SK-N-SH treated with all-trans-retinoic acid at 6 μM for 48 hours (cell line): Measurements from ENCODE around the gene CCL28.

ENCODE experiments used
- ATAC-seq: fragments of 200-7000 bp; cut with Tn5 transposase; 3 replicates; pipeline ENCODE4 v1.9.1; 2020; ENCODE audit warnings: mild to moderate bottlenecking, moderate library complexity
- ARNTL ChIP-seq: fragments of 450-650 bp; formaldehyde crosslinking; IDR thresholded peaks from 2 replicates; pipeline ENCODE4 v1.5.0; 2020; ENCODE audit warnings: low read depth, mild to moderate bottlenecking, moderate library complexity, borderline replicate concordance
- CREB5 ChIP-seq: fragments of 250-450 bp; sonication (Bioruptor Pico); IDR thresholded peaks from 2 replicates; pipeline ENCODE4 v1.5.1; 2020; ENCODE audit warnings: low read depth, mild to moderate bottlenecking, moderate library complexity
- CSDC2 ChIP-seq: fragments of 250-450 bp; sonication (Bioruptor Pico); IDR thresholded peaks from 2 replicates; pipeline ENCODE4 v1.5.0; 2020; ENCODE audit warnings: mild to moderate bottlenecking, moderate library complexity
- CSRNP3 ChIP-seq: fragments of 250-450 bp; sonication (Bioruptor Pico); IDR thresholded peaks from 2 replicates; pipeline ENCODE4 v1.5.1; 2021; ENCODE audit warnings: mild to moderate bottlenecking, moderate library complexity
- ESRRG ChIP-seq: fragments of 250-450 bp; sonication (Bioruptor Pico); IDR thresholded peaks from 2 replicates; pipeline ENCODE4 v1.6.1; 2021; ENCODE audit warnings: mild to moderate bottlenecking
- GLIS3 ChIP-seq: fragments of 250-450 bp; sonication (Bioruptor Pico); IDR thresholded peaks from 2 replicates; pipeline ENCODE4 v1.5.0; 2020; ENCODE audit warnings: mild to moderate bottlenecking, moderate library complexity
- ISL1 ChIP-seq: fragments of 250-450 bp; sonication (Bioruptor Pico); IDR thresholded peaks from 2 replicates; pipeline ENCODE4 v2.1.2; 2022; ENCODE audit warnings: mild to moderate bottlenecking, moderate library complexity
- OSR1 ChIP-seq: fragments of 250-450 bp; sonication (Bioruptor Pico); IDR thresholded peaks from 2 replicates; pipeline ENCODE4 v1.8.0; 2022; ENCODE audit warnings: moderate library complexity, mild to moderate bottlenecking, inconsistent platforms
- PATZ1 ChIP-seq: fragments of 250-450 bp; sonication (Bioruptor Pico); IDR thresholded peaks from 2 replicates; pipeline ENCODE4 v1.8.0; 2020; ENCODE audit warnings: mild to moderate bottlenecking, moderate library complexity, borderline replicate concordance
- POU6F1 ChIP-seq: fragments of 250-450 bp; sonication (Bioruptor Pico); IDR thresholded peaks from 2 replicates; pipeline ENCODE4 v1.8.0; 2021; ENCODE audit warnings: low read depth, mild to moderate bottlenecking, moderate library complexity, borderline replicate concordance
- PPARA ChIP-seq: fragments of 250-450 bp; sonication (Bioruptor Pico); IDR thresholded peaks from 2 replicates; pipeline ENCODE4 v1.5.0; 2020; ENCODE audit warnings: mild to moderate bottlenecking, borderline replicate concordance
- RARB ChIP-seq: fragments of 250-450 bp; sonication (Bioruptor Pico); IDR thresholded peaks from 2 replicates; pipeline ENCODE4 v1.8.0; 2021; ENCODE audit warnings: mild to moderate bottlenecking, moderate library complexity
- SNAI2 ChIP-seq: fragments of 250-450 bp; sonication (Bioruptor Pico); IDR thresholded peaks from 2 replicates; pipeline ENCODE4 v1.5.0; 2020; ENCODE audit warnings: mild to moderate bottlenecking, moderate library complexity
- TCF4 ChIP-seq: fragments of 250-450 bp; sonication (Bioruptor Pico); IDR thresholded peaks from 2 replicates; pipeline ENCODE4 v1.8.0; 2021; ENCODE audit warnings: mild to moderate bottlenecking, moderate library complexity, borderline replicate concordance
- TOX ChIP-seq: fragments of 250-450 bp; sonication (Bioruptor Pico); IDR thresholded peaks from 2 replicates; pipeline ENCODE4 v1.8.0; 2021; ENCODE audit warnings: mild to moderate bottlenecking, moderate library complexity, borderline replicate concordance
- TSHZ2 ChIP-seq: fragments of 250-450 bp; sonication (Bioruptor Pico); IDR thresholded peaks from 2 replicates; pipeline ENCODE4 v1.5.0; 2020; ENCODE audit warnings: mild to moderate bottlenecking, moderate library complexity
- ZC3H10 ChIP-seq: fragments of 250-450 bp; sonication (Bioruptor Pico); IDR thresholded peaks from 2 replicates; pipeline ENCODE4 v1.5.1; 2021; ENCODE audit warnings: mild to moderate bottlenecking, moderate library complexity
- ZFP3 ChIP-seq: fragments of 250-450 bp; sonication (Bioruptor Pico); IDR thresholded peaks from 2 replicates; pipeline ENCODE4 v1.5.0; 2020; ENCODE audit warnings: mild to moderate bottlenecking, moderate library complexity
- ZNF565 ChIP-seq: fragments of 450-650 bp; formaldehyde crosslinking; conservative IDR thresholded peaks from 2 replicates; pipeline ENCODE4 v1.5.0; 2020; ENCODE audit warnings: low read depth, mild to moderate bottlenecking, moderate library complexity
- ZNF70 ChIP-seq: fragments of 450-650 bp; formaldehyde crosslinking; IDR thresholded peaks from 2 replicates; pipeline ENCODE4 v1.5.0; 2020; ENCODE audit warnings: mild to moderate bottlenecking, moderate library complexity
- ZNF8 ChIP-seq: fragments of 450-650 bp; formaldehyde crosslinking; IDR thresholded peaks from 2 replicates; pipeline ENCODE4 v1.5.0; 2020; ENCODE audit warnings: mild to moderate bottlenecking, moderate library complexity

Gene CCL28

GRCh38 chr5:43353668-43354067 is 58.5 kb downstream of the CCL28 start:
- ATAC-seq, result no peak
- TF ChIP-seq ZFP3 (CRISPR knock-in tag), result no peak
- no peak for TF ChIP-seq GLIS3 (CRISPR knock-in tag)
- no peak for TF ChIP-seq RARB (CRISPR knock-in tag)
- TF ChIP-seq ZNF70, result no peak
- TF ChIP-seq ZNF565 (CRISPR knock-in tag), result no peak
- TF ChIP-seq TOX (CRISPR knock-in tag), result no peak
- no peak for TF ChIP-seq ZC3H10 (CRISPR knock-in tag)
- no peak for TF ChIP-seq CSDC2 (CRISPR knock-in tag)
- TF ChIP-seq, all 23 proteins: peak for 0

GRCh38 chr5:43352915-43353314 is 59.3 kb downstream of the CCL28 start:
- ATAC-seq, result no peak
- TF ChIP-seq ZNF8 (no peak), PATZ1 (no peak), OSR1 (CRISPR knock-in tag) (no peak), TOX (CRISPR knock-in tag) (no peak), RARB (CRISPR knock-in tag) (no peak), ZNF70 (no peak), CSRNP3 (CRISPR knock-in tag) (no peak), SNAI2 (no peak), CREB5 (CRISPR knock-in tag) (no peak)

GRCh38 chr5:43352131-43352530 is 60.1 kb downstream of the CCL28 start:
- no peak for ATAC-seq
- no peak for TF ChIP-seq PPARA (CRISPR knock-in tag)
- TF ChIP-seq RARB (CRISPR knock-in tag), result no peak
- no peak for TF ChIP-seq POU6F1
- no peak for TF ChIP-seq TCF4 (CRISPR knock-in tag)

GRCh38 chr5:43348861-43349363 is 63.3 kb downstream of the CCL28 start:
- ATAC-seq, result no peak
- TF ChIP-seq GLIS3 (CRISPR knock-in tag) (no peak), SNAI2 (no peak), ARNTL (CRISPR knock-in tag) (no peak), ZNF8 (no peak), OSR1 (CRISPR knock-in tag) (no peak), CREB5 (CRISPR knock-in tag) (no peak), TCF4 (CRISPR knock-in tag) (no peak), TOX (CRISPR knock-in tag) (no peak), RARB (CRISPR knock-in tag) (no peak), ESRRG (no peak), ZNF70 (no peak), CSDC2 (CRISPR knock-in tag) (no peak), ZC3H10 (CRISPR knock-in tag) (no peak), TSHZ2 (CRISPR knock-in tag) (no peak), ISL1 (CRISPR knock-in tag) (no peak), ZNF565 (CRISPR knock-in tag) (no peak)
